ENCODE measurements around the gene NOP16. TPM values are rescaled to one million over a fixed set of nuclear protein-coding genes. Genes with fewer than 3 reads are reported as not detected.

Gene NOP16
- total RNA-seq, 1 donor from 2014 or later = 23.5 TPM

DNA sequence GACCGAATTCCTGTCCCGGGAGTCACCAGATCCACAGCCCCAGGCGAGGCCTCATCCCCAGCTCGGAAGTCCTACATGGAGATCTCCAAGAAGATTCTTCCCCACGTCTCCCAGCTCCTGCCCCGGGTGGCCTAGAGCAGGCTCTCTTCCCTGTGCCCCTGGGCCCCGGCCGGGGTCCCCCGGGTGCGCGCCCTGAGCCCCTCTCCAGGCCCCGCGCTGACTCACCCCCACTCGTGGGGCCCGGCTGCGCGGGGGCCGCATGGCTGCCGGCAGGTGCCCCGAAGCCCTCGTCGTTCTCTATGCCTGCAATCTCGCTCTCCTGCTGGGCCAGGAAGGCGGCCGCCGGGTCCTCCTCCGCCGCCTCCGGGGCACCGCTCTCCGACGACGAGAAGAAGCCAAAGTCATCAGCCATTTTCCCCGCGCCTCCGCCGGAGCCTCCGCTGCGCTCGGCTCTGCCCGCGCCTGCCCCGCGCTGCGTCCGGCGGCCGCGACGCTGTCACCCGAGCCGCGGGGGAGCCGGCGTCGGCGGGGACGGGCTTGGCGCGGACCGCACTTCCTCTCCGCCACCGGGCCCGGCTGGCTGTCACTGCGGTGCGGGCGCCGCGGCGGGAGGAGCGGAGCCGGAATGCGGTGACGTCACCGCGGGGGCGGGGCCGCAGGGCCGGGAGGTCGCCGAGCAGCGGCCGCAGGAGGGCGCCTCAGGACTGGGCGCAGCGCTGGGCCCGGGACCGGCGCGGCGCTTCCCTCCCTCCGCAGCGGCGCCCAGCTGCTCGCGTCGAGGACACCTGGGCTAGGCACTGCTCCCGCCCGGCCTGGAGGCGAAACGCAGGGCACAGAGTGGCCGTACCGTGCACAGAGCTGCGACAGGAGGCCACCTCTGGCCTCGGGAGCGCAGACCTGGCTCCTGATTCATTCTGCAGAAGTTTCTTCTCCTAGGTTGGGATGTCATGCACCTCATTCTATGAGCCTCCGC lies 27.8 kb upstream of the NOP16 start, which contains the start of gene CLTB:
CLTB (minus strand) TSS at position 588 of the 973 bp plus-strand sequence; CDS start at position 412, 176 bp downstream.
- DNase-seq (ENCODE audit: low read depth) = no peak
- peak within 1 kb of the TSS; percentile 89 for H3K4me3 ChIP-seq (ENCODE audit: low read depth, low read length)
- peak; percentile 44 for TF ChIP-seq CTCF (conservative IDR thresholded peaks at IDR 0.05; ENCODE audit: low read depth, low read length)

GRCh38 chr5:176415240-176415951 lies 27.0 kb upstream of the NOP16 start:
- DNase-seq (ENCODE audit: low read depth) = no peak
- TF ChIP-seq CTCF (conservative IDR thresholded peaks at IDR 0.05; ENCODE audit: low read depth, low read length) = no peak
- H3K4me3 ChIP-seq (ENCODE audit: low read depth, low read length) = peak overlapping the region; percentile 89

DNA sequence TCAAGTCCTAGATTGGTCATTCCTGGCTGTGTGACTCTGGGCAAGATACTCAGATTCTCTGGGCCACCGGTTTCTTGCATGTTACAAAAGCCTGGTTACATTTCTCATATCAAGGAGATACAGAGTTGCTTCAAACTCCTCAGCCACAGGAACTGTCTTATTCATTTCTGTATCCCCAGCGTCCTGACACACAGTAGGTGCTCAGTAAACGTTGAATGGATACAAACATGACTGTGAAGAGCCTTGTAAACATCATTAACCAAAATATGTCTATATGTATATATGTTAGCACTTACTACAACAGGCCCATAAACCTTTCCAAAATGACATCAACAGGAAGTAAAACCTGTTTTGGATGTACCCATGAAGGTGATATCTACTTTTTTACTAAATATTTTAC lies 26.3 kb upstream of the NOP16 start:
- no peak for DNase-seq (ENCODE audit: low read depth)

GRCh38 chr5:176413709-176414191 lies 25.4 kb upstream of the NOP16 start:
- TF ChIP-seq CTCF (conservative IDR thresholded peaks at IDR 0.05; ENCODE audit: low read depth, low read length) = no peak
- no peak overlapping the region for H3K4me3 ChIP-seq (ENCODE audit: low read depth, low read length)
- DNase-seq (ENCODE audit: low read depth) = no peak

More for the DNA sequence above, 26.3 kb upstream of the NOP16 start:
- no peak for TF ChIP-seq CTCF (conservative IDR thresholded peaks at IDR 0.05; ENCODE audit: low read depth, low read length)
- H3K4me3 ChIP-seq (ENCODE audit: low read depth, low read length) = no peak overlapping the region

DNA sequence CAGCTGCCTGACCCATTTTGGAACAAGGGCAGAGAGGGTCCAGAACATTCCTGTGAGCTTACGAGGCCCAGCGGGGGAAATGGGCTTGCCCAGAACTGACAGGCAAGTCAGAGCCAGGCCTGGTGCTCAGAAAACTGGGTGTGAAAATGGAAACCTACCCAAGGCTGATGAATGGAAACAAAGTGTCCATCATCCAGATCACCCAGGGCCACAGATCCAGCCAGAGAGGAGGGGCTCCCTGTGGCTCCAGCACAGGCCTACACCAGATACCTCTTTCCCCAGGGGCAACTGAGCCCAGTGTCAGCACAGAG lies 24.8 kb upstream of the NOP16 start:
- no peak for TF ChIP-seq CTCF (conservative IDR thresholded peaks at IDR 0.05; ENCODE audit: low read depth, low read length)
- DNase-seq (ENCODE audit: low read depth) = no peak
- H3K4me3 ChIP-seq (ENCODE audit: low read depth, low read length) = no peak overlapping the region

DNA sequence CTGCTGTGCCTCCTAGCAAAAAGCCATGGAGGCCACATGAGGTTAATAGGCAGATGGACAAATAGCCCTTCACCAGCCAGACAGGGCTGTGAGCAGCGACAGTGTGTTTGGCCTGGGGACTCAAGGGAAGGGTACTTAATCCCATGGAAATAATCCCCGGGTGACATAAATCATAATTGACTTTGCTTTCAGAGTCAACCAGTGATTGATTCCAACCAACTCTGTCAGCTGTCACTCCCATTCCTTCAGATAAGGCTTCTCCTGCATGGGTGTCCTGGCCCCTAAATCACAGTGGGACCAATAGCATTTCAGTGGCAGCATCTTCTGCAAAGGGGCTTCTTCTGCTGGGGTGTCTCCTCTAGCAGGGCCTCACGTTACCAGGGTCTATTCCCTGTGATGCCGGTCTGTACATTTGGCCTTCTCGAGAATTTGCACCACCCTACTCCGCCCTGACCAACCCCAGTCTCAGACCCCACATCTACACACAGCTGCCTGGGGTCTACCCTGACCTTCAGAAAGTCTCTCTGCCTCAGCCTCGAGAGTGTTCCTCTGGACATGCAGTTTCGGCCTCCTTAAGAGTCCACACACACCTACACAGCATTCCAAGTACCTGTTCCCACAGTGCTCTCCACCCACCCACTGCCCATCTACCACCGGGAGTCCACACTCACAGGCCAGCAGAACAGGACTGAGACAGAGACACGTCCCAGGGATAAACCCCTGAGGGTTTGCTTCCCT lies 24.3 kb upstream of the NOP16 start:
- H3K4me3 ChIP-seq (ENCODE audit: low read depth, low read length) = no peak overlapping the region
- DNase-seq (ENCODE audit: low read depth) = no peak
- TF ChIP-seq CTCF (conservative IDR thresholded peaks at IDR 0.05; ENCODE audit: low read depth, low read length) = no peak

Measured in epithelial cell of proximal tubule (primary cell).